LNCAP (cell line): ENCODE results near the gene HSPG2.

ENCODE experiments used
- TF ChIP-seq, protein P1 (sequence below): fragments of 450-650 bp; IDR thresholded peaks from 2 replicates; pipeline ENCODE4 v1.5.1; 2017; ENCODE audit warnings: mild to moderate bottlenecking

Gene HSPG2

DNA sequence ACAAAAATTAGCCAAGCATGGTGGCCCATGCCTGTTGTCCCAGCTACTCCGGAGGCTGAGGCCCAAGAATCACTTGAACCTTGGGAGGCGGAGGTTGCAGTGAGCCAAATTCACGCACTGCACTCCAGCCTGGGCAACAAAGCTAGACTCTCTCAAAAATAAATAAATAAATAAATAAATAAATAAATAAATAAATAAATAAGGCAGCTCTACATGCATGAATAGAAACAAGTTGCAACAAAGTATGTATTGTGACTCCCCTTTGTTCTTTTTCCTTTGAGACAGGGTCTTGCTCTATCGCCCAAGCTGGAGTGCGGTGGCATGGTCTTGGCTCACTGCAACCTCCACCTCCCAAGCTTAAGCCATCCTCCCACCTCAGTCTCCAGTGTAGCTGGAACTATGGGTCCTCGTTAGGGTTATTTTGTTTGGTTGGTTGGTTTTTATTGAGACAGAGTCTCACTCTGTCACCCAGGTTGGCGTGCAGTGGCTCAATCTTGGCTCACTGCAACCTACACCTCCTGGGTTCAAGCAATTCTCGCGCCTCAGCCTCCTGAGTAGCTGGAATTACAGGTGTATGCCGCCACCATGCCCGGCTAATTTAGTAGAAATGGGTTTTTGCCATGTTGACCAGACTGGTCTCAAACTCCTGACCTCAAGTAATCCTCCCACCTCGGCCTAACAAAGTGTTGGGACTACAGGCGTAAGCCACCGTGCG is 162.1 kb downstream of the HSPG2 start:
- TF ChIP-seq, protein P1, sequence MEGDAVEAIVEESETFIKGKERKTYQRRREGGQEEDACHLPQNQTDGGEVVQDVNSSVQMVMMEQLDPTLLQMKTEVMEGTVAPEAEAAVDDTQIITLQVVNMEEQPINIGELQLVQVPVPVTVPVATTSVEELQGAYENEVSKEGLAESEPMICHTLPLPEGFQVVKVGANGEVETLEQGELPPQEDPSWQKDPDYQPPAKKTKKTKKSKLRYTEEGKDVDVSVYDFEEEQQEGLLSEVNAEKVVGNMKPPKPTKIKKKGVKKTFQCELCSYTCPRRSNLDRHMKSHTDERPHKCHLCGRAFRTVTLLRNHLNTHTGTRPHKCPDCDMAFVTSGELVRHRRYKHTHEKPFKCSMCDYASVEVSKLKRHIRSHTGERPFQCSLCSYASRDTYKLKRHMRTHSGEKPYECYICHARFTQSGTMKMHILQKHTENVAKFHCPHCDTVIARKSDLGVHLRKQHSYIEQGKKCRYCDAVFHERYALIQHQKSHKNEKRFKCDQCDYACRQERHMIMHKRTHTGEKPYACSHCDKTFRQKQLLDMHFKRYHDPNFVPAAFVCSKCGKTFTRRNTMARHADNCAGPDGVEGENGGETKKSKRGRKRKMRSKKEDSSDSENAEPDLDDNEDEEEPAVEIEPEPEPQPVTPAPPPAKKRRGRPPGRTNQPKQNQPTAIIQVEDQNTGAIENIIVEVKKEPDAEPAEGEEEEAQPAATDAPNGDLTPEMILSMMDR, result no peak

DNA sequence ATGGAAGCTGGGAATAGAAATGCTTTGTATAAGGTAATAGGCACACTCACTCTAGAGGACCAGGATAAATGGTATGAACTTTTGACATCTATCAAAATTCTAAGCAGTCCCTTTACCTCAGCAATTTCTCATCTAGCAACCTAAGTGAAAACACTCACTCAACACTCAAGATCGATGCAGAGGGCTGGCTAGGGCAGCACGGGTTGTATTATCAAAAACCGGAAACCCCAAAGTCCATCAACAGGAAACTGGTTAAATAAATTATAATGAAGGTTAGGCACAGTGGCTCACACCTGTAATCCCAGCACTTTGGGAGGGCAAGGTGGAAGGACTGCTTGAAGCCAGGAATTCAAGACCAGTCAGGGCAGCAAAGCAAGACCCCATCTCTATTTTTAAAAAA is 163.5 kb downstream of the HSPG2 start:
- TF ChIP-seq, protein P1, result no peak
